Upper lobe of left lung (tissue), 4 donors: ENCODE results near the gene NHP2.

Experiments used
- CTCF ChIP-seq, 6 experiments: fragments of 450-650 bp in 4 of 6; fragments of 200-600 bp in 2 of 6; sonication (generic) in 2 of 6; IDR thresholded peaks; one replicate each; pipeline ENCODE4 v1.5.1; 2016 to 2019; ENCODE audit warnings: antibody characterized with exemption in 6 of 6
- EP300 ChIP-seq, 4 donors: sonication (generic); formaldehyde crosslinking; IDR thresholded peaks; one replicate each; pipeline ENCODE4 v1.5.1; 2017; ENCODE audit warnings: antibody characterized with exemption in 4 of 4, control low read depth in 2 of 4
- POLR2A ChIP-seq, 4 donors: fragments of 450-650 bp; IDR thresholded peaks; one replicate each; pipeline ENCODE4 v1.5.1; 2016 to 2017; ENCODE audit warnings: antibody characterized with exemption in 4 of 4, mild to moderate bottlenecking in 2 of 4
- POLR2AphosphoS5 ChIP-seq, 2 donors: sonication (generic); formaldehyde crosslinking; IDR thresholded peaks; one replicate each; pipeline ENCODE4 v1.5.1; 2017; ENCODE audit warnings: antibody characterized with exemption in 2 of 2

GRCh38 chr5:178112545-178112944, 41.1 kb downstream of the NHP2 start:
- TF ChIP-seq POLR2AphosphoS5 (IDR thresholded peaks at IDR 0.05) = no peak
- TF ChIP-seq CTCF (IDR thresholded peaks at IDR 0.05) = no peak
- no peak for TF ChIP-seq POLR2A (IDR thresholded peaks at IDR 0.05)
- TF ChIP-seq EP300 (IDR thresholded peaks at IDR 0.05) = no peak
